RPMI8226 (cell line): ENCODE data around the gene IFNW1.
"Not testable (repeated sequence)": the region's sequence is repeated elsewhere in the genome, so short reads cannot be mapped to it uniquely, and the experiment has no call there.

Source experiments
- DNase-seq: peaks from one replicate; pipeline ENCODE4 v3.0.0-alpha.2; 2015

The IFNW1 gene

DNA sequence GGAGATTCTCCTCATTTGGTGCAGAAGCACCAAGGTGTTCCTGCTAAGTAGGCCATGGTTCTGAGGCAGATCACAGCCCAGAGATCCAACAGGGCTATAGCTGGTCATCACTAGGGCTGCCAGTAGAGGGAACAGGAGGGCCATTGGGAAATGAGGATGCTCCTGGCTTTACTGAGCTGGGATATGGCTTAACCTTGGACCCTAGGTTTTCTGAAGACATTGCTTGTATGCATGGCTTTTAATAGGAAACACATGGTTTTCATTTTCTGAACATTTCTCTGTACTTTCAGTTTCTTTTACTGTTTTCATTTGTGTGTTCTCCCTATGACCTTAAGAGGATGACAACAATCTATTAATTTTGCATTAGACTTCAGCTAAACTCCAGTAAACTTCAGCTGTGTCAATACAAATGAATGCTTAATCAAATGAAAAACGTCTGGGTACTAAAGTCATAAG, at the start of gene IFNW1:
IFNW1 (minus strand) TSS at position 406 of the 456 bp plus-strand sequence; CDS start at position 144, 262 bp downstream.
- DNase-seq = no peak

DNA sequence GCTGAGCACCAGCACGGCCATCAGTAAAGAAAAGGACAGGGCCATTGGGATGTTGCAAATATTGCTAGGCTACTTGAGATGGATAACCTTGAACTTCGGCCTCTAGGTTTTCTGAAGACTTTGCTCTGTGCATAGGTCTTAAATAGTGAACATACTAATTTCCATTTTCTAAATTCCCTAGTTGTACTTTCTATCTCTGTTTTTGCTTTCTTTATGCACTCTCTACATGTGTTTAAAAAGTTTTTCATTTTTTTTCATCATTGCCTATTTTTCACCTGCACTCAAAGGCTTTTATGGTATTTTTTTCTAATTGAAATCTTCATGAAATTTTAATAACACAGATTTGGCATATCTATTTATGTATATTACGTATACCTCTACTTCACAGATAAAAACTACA, 45.9 kb upstream of the IFNW1 start, which contains the start of gene IFNA4:
IFNA4 (minus strand) TSS at position 101 of the 400 bp plus-strand sequence; CDS start at position 45, 56 bp downstream.
- DNase-seq = not testable (repeated sequence)

DNA sequence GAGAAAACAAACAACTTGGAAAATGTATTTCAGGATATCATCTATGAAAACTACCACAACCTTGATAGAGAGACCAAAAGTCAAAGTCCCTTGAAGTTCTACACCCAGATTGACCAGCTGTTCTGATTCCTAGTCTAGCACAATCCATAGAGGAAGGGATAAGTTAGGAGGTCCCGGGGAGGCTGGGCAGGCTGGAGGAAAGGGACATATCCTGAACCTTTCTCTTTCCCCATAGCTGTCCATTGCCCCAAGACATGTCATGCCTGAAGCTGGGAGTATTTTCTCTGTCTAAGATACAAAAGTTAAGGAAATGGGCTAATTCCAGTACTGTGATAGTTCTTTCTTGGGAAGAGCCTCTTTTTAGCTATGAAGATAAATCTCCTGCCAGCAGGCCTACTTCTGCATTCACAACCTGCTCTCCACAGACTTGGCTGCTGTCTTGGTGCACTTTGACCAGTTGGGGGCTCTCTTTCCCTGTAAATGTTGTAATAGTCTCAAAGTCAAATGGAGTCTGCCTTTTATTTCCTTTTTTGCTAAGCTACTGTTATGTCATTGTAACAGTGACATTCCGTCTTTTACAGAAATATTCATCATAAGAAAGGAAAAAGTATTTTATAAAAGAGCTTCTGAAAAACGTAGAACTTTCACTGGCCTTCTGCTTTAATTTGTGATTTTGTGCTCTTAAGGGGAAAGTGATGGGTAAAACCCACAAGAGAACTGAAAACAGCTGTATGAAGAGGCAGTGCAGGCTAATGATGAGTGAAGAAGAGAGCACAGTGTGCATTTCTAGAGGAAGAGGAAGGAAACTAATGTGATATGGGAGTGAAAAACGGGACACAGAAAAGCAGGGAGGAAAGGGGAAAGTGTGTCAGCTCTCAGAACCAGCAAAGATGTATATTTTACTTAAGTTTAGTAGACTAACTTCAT, 41.4 kb upstream of the IFNW1 start:
- peak; percentile 17 for DNase-seq

DNA sequence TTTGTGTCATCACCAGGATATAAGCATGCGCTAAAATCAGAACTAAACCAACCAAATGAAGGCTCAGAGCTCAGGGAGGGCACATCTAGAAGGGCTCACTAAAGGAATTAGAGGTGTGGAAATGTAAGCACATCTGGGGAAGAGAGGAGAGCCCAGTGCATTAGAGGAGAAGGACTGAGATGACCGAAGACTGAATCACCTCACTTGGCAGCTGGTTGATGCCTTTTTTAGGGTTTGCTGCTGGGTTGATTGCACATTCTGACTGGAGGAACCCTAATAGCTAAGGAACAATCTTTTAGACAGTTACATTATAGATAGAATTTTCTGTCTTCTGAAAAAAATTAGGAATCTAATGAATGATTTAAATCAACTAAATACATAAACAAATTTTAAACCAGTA, 33.0 kb upstream of the IFNW1 start:
- no peak for DNase-seq

DNA sequence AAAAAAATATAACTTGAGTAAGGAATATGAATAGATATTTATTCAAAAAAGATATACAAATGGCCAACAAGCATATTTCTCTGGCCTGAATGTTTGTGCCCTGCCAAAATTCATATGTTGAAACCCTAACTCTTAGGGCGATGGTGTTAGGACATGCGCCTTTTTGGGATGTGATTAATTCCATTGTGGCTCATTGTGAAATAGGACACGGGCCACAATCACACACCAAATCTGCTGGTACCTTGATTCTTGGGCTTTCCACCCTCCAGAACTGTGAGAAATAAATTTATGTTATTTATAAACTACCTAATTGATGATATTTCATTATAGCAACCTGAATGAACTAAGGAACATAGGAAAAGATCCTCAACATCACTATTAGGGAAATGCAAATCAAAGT, 30.5 kb upstream of the IFNW1 start:
- DNase-seq = no peak

DNA sequence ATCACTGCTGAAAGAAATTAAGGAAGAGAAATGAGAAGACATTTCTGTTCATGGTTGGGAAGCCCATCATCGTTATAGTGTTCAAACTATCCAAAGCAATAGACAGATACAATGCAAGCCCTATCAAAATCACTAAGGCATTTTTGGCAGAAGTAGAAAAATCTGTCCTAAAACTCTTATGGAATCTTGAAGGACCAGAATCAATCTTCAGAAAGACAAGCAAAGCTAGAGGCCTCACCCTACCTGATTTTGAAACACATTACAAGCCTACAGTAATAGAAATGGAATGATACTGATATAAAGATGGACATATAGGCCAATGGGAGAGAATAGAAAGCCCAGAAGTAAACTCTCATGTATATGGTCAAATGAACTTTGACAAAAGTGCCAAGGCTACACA, 29.7 kb upstream of the IFNW1 start:
- no peak for DNase-seq

DNA sequence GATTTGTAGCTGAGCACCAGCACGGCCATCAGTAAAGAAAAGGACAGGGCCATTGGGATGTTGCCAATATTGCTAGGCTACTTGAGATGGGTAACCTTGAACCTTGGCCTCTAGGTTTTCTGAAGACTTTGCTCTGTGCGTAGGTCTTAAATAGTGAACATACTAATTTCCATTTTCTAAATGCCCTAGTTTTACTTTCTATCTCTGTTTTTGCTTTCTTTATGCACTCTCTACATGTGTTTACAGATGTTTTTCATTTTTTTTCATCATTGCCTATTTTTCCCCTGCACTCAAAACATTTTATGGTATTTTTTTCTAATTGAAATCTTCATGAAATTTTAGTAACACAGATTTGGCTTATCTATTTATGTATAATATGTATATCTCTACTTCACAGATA, 24.9 kb upstream of the IFNW1 start, which contains the start of gene IFNA21:
IFNA21 (minus strand) TSS at position 101 of the 400 bp plus-strand sequence; CDS start at position 53, 48 bp downstream.
- not testable (repeated sequence) for DNase-seq

DNA sequence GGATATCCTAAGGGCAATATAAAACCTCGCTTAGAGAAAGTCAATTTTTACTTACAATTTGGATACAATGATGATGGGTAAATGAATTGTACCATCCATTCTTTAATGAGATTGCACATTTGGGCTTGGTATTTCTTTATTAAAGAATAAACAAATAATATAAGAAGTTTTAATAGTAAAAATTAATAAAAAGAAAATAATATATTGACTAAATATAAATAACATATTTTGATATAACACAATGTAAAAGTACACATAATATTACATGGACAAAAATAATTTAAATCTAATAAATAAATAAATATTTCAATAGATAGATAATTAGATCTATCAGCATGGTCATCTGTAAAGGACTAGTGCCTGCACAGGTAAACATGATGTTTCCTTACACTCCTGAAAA, 23.9 kb upstream of the IFNW1 start:
- no peak for DNase-seq

DNA sequence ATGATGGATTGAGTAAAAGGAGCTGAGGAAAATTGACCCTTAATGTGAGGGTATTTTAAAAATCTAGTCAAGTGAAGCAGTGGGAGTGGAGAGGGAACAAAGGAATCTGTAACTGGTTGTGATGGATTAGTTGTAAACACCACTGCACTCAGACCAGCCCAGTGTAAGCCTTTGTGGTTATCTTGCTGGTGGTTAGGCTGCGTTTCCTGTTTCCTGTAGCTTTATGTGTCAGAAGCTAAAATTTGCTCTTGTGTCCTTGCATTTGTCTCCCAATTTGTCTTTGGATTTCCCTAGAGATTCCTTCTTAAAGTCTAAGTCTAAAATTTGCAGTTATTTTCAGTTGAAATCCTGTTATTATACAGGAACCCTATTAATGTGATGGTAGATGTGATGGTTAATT, 18.5 kb upstream of the IFNW1 start:
- no peak for DNase-seq

DNA sequence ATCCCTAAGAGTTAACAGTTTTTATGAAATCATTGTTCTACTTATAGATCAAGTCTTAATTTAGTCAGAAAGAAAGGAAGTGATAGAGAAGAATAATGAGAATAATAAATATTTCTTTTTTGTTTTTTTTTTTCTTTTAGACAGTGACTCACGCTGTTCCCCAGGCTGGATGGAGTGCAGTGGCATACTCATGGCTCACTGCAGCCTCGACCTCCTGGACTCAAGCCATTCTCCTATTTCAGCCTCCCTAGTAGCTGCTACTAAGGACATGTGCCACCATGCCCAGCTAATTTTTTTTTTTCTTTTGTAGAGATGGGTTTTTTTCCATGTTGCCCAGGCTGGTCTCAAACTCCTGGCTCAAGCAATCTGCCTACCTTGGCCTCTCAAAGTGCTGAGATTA, 13.9 kb upstream of the IFNW1 start:
- DNase-seq = no peak

DNA sequence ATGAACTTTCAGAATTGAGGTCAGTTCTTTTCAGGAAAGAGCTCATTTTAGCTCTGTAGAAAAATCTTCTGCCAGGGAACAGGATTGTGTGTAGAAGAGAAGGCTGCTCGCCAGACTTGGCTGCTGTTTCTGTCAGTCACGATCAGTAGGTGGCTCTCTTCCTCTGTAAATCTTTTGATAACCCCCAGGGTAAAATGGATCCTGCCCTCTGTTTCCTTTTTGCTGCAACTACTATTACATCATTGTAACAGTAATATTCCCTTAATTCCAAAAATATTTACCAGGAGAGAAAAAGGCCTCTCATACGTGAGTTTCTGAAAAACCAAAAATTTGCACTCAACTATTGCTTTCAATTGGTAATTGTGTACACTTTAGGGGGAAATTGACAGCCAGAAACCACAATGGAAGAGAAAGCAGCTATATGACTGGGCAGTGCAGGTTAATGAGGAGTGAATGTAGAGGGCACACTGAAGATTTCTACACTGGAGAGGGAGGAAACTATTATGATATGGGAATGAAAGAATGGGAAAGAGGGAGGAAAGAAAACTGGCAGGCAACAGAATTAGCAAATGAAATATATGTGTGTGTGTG, 12.5 kb upstream of the IFNW1 start:
- peak; percentile 4 for DNase-seq

DNA sequence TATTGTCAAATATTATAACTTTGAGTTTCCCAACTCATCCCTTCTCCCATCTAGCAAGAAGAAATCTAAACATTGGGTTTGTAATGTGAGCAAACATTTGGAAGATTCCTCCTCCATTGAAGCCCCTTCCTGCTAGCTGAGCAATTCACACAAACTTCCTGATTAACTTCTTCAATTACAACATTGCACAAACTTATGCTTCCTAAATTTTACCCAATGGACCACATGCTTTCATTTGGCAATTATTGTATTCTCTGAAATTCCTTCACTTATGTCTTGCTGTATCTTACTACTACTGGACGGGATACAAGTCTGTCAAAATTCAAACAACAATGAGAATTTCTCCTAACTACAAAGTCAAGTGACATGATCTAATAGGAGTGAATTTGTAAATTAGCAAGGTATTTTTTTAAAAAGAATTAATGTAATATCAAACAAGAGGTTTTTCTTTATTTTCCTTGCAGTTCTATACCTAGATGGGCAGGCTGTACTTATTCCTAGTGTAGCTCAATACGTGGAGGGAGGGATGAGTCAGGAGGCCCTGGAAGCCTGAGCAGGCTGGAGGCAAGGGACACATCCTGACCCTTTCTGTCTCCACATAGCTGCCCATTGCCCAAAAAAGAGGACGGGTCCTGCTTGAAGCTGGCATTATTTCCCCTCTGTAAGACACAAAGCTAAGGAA, 11.8 kb upstream of the IFNW1 start:
- no peak for DNase-seq

DNA sequence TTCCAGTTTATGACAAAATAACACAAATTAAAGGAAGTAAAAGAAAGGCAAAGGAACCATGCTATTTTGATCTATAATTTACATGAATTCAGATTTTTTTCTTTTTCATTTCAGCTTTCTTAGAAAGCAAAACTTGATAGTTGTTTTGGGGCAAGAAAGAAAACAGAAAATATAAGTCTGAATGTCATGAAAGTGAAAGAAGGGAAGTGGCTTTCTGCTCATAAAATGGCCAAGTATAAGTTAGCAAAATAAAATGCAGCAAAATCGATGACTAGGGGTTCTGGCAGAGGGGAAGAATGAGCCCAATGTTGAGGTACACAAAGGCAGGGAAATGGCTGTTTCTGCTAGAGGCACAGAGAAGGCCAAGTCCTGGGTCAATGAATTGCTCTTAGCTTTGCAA, 3.0 kb upstream of the IFNW1 start:
- DNase-seq = no peak

DNA sequence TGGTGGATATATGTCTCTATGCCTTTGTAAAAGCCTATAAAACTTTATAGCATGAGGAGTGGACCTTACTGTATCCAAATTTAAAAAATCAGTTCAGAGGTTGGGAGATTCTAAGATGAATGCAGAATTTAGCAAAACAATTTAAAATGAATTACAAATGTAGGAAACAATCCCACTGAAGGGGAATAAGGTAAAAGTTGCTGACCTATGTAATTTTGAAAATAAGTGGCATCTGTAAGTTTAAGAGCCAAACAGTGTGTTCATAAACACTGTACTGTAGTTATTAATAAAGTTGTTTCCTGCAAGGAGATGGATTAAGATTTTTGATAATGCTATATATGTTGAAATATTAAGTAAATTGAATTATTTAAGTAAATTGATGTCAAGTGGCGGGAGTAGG, 4.6 kb downstream of the IFNW1 start:
- no peak for DNase-seq

DNA sequence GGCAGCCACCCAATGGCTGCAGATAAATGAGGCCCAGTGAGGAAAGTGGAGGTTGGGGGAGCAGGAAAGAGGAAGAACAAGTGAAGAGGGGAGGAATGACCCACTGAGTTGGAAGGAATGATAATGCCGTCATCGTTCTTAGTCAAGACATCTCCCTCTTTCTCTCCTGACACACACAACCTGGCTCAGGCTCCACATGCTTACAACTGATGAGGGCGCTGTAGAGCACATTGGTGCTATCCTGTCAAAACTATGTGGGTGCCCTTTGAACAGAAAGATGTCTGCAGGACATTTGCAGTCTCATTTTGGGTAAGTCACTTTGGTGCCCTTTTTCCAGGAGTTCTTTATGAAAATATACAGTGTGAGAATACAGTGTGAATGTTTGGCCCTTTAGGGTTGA, 5.9 kb downstream of the IFNW1 start:
- DNase-seq = no peak

DNA sequence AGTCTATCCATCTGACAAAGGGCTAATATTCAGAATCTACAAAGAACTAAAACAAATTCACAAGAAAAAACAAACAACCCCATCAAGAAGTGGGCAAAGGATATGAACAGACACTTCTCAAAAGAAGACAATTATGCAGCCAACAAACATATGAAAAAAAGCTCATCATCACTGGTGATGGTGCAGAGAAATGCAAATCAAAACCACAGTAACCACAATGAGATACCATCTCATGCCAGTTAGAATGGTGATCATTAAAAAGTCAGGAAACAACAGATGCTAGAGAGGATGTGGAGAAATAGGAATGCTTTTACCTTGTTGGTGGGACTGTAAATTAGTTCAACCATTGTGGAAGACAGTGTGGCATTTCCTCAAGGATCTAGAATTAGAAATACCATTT, 13.4 kb downstream of the IFNW1 start:
- not testable (repeated sequence) for DNase-seq

DNA sequence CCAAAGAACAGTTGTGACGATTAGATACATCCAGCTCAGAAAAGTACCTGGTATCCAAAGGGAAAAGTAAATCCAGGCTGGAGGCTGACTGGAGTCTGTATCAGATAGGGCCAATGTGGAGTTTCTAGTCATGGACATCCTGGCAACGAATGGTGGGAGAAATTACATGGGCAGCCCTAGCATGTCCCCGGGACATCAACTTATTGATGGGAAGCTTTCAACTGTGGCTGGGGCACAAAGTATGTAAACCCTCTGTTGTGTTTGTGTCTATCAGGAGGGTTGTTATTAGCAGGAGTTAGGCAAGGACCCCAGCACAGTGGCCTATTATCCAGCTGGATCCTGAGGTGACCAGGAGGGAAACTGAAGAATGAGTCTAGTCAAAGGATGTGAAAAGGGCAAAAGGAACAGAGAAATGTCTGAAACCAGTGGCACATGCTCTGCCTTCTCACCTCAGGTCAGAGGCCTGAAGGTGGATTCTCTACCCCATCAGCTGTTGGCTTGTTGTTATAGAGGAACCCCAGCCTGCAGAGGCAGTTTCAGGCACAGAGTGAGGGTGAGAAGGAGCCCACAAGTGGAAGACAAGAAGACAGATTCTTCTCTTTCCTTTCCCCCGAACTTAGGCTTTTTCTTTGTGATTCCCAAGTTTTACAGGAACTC, 19.9 kb downstream of the IFNW1 start:
- no peak for DNase-seq

DNA sequence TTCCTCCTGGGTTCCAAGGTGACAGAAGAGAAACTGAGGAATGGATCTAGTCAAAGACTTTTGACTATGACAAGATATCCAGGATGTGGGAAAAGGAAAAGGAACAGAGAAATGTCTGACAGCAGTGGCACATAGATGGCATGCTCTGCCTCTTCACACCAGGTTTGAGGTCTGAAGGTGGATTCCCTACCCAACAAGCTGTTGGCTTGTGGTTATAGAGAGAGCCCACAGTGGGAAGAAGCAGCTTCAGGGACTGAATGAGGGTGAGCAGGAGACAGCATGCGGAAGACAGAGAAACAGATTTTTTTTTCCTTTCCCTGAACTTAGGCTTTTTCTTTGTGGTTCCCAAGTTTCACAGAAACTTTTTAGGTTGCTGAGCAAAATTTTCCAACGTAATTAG, 20.6 kb downstream of the IFNW1 start:
- DNase-seq = no peak

DNA sequence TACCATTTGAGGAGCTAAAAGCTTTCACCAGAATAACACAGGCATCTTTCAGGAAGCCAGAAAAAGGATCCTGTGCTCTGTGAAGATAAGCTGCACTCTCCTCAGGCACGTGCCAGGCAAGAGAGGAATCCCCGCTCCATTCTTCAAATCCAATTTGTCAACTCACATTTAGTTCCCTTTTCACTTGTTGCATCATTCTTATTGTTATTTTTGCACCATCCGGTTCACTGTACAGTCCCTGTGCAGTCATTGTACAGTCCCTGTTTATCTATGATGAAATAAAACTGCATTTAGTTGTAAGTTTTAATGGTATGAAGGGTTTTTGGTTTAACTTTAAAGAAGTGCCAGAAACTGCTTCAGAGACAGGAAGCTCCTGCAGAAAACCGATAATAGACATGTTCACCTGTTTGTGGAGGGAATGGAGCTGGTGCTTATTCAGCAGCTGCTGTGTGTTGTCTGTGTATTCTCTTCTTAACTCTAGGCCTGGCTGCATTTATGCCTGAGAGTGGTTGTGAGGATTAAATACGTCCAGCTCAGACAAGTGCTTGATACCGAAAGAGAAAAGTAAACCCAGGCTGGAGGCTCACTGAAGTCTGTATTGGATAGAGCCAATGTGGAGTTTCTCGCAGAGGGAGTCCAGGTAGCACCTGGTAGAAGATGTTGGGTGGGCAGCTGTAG, 22.4 kb downstream of the IFNW1 start:
- no peak for DNase-seq

DNA sequence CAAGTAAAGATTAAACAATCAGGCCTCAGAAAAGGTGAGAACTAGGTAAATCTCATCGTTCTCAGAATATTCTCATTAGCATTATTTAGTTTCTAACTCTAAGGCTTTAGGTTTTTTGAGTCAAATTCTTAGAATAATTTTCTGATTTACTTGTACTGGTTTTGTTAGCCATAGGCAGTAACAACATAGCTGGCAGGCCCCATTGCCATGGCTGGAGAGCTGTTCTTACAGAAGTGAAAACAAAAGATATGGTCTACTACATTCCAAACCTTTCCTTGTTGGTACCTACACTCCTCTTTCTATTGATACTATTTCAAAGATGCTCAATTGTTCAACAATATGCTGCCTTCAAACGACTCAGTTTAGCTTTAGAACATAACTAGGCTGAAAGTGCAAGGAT, 27.3 kb downstream of the IFNW1 start:
- DNase-seq = no peak

DNA sequence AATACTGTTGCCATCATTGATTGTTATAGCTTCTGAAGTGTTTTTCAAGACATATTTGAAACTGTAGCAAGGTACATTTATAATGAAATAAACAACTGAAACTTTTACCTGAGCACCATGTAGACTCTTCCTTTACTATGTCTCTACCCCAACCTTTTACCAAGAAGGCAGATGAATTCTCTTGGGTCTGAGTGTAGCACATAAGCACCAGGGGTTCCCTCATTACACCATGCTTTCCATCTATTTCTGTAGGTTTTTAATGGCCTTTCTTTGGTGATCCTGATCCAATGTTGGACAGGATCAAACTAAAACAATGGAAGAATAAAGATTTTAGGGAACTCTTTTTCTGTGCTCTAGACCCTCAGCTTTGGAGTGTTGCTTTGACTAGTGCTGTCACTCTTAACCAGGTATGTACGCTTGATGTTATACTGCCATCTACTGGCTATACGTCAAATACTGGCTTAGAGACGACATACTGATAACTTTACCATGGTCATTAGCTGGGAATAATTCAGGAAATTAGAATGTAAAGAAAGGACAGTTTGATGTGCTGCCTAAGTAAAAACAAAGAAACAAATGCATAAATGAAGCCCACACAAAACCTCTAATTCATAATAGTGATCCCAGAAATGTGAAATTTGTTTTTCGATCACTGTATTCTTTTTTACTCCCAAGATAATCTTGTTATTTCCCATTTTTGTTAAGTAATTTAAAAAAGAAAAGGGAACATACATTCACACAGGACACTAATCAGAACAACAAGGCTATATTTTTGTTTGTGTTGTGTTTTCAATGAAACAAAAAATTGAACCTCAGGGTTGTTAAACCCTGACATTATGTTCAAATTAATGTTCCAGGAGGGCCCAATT, 30.7 kb downstream of the IFNW1 start:
- peak; percentile 64 for DNase-seq
